Thoracic aorta (tissue), 2 donors: Measurements from ENCODE around the gene DNAH7. TPM values are rescaled to one million over a fixed set of nuclear protein-coding genes. Genes with fewer than 3 reads are reported as not detected.

Experiments used
- ATAC-seq: fragments of 150-250 bp; one replicate; pipeline ENCODE4 v1.8.0; 2017; ENCODE audit warnings: low read depth; ENCODE audit not compliant: insufficient number of reproducible peaks, low FRiP score
- DNase-seq: peaks from one replicate; pipeline ENCODE4 v3.0.0-alpha.2; 2020; ENCODE audit warnings: low spot score
- H3K27ac ChIP-seq, 2 donors: fragments of 200-600 bp; sonication (generic); 1 replicate in 1 of 2; 2 replicates in 1 of 2; pipeline ENCODE4 v1.5.1; 2016; ENCODE audit warnings: mild to moderate bottlenecking in 2 of 2, moderate library complexity in 2 of 2
- H3K27me3 ChIP-seq: fragments of 200-600 bp; sonication (generic); replicated peaks from 2 replicates; pipeline ENCODE4 v1.6.0; 2016; ENCODE audit warnings: mild to moderate bottlenecking; ENCODE audit not compliant: insufficient read depth
- H3K36me3 ChIP-seq: fragments of 200-600 bp; sonication (generic); one replicate; pipeline ENCODE4 v1.5.1; 2016
- H3K4me1 ChIP-seq, 2 donors: fragments of 200-600 bp; sonication (generic); 1 replicate in 1 of 2; 2 replicates in 1 of 2; pipeline versions ENCODE4 v1.5.1 to v1.6.0; 2016; ENCODE audit warnings: low read depth in 2 of 2, mild to moderate bottlenecking in 1 of 2; ENCODE audit not compliant: control insufficient read depth in 1 of 2
- H3K4me3 ChIP-seq: fragments of 200-600 bp; sonication (generic); 2 replicates; pipeline ENCODE4 v1.5.1; 2016; ENCODE audit warnings: mild to moderate bottlenecking
- H3K9me3 ChIP-seq: fragments of 200-600 bp; sonication (generic); 2 replicates; pipeline ENCODE4 v1.5.1; 2016
- CTCF ChIP-seq: fragments of 200-600 bp; sonication (generic); IDR thresholded peaks from one replicate; pipeline ENCODE4 v1.5.1; 2019; ENCODE audit warnings: antibody characterized with exemption
- total RNA-seq, 2 donors: library from RNA; depleted of rRNA; stranded (reverse); fragments of >200 nt; gene quantifications; one replicate each; pipeline versions ENCODE4 v1.1.0 to v1.2.3, GENCODE V29; 2016

DNAH7 gene
- total RNA-seq, 2 donors from 2014 or later: 0.68 to 2.0 TPM

- ATAC-seq (no peak), DNase-seq (no peak)
- TF ChIP-seq CTCF: no peak
- Histone ChIP-seq H3K27ac (no peak overlapping the region), H3K9me3 (no peaks in the 10 kb centered on the region), H3K36me3 (no peaks in the 10 kb centered on the region), H3K4me1 (no peaks in the 10 kb centered on the region), H3K27me3 (no peaks in the 10 kb centered on the region), H3K4me3 (no peak overlapping the region)
Measured at GRCh38 chr2:195985741-195986140, 82.9 kb downstream of the DNAH7 start.

GRCh38 chr2:195984923-195985726, 83.5 kb downstream of the DNAH7 start:
- DNase-seq (no peak), ATAC-seq (no peak)
- no peak overlapping the region for H3K27ac ChIP-seq
- no peak for TF ChIP-seq CTCF
- no peaks in the 10 kb centered on the region for H3K4me1 ChIP-seq
- H3K9me3 ChIP-seq: no peaks in the 10 kb centered on the region
- H3K36me3 ChIP-seq: no peaks in the 10 kb centered on the region
- H3K4me3 ChIP-seq: no peak overlapping the region
- H3K27me3 ChIP-seq: no peaks in the 10 kb centered on the region

DNA sequence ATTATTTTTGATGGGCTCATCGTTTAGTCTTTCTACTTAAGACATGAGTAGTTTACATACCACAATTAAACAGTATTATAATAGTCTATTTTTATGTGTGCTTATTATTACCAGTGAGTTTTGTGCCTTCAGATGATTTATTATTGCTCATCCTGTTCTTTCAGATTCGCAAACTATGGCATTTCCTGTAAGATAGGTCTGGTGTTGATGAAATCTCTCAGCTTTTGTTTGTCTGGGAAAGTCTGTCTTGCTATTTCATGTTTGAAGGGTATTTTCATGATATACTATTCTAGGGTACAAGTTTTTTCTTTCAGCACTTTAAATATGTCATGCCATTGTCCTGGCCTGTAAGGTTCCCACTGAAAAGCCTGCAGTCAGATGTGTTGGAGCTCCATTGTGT, 101.3 kb downstream of the DNAH7 start:
- no peaks in the 10 kb centered on the region for H3K27me3 ChIP-seq
- TF ChIP-seq CTCF: no peak
- no peak overlapping the region for H3K4me3 ChIP-seq

GRCh38 chr2:195961873-195962272, 106.8 kb downstream of the DNAH7 start:
- H3K4me3 ChIP-seq: no peak overlapping the region
- no peak overlapping the region for H3K27ac ChIP-seq
- no peak for TF ChIP-seq CTCF
- no peaks in the 10 kb centered on the region for H3K4me1 ChIP-seq
- H3K9me3 ChIP-seq: no peaks in the 10 kb centered on the region
- no peaks in the 10 kb centered on the region for H3K36me3 ChIP-seq
- DNase-seq: no peak
- H3K27me3 ChIP-seq: no peaks in the 10 kb centered on the region
- ATAC-seq: no peak

More for the DNA sequence above, 101.3 kb downstream of the DNAH7 start:
- Histone ChIP-seq H3K4me1 (no peaks in the 10 kb centered on the region), H3K36me3 (no peaks in the 10 kb centered on the region), H3K27ac (no peak overlapping the region), H3K9me3 (no peaks in the 10 kb centered on the region)
- ATAC-seq (no peak), DNase-seq (no peak)

GRCh38 chr2:195959341-195959740, 109.3 kb downstream of the DNAH7 start:
- H3K9me3 ChIP-seq: no peaks in the 10 kb centered on the region
- H3K27ac ChIP-seq: no peak overlapping the region
- ATAC-seq: no peak
- H3K4me3 ChIP-seq: no peak overlapping the region
- no peaks in the 10 kb centered on the region for H3K27me3 ChIP-seq
- H3K4me1 ChIP-seq: no peaks in the 10 kb centered on the region
- no peak for DNase-seq
- no peaks in the 10 kb centered on the region for H3K36me3 ChIP-seq
- TF ChIP-seq CTCF: no peak
